ENCODE results near the gene MNAT1. TPM values are rescaled to one million over a fixed set of nuclear protein-coding genes. Genes with fewer than 3 reads are reported as not detected.

The MNAT1 gene
- total RNA-seq, 4 donors from 2014 or later, result 4.4 to 69.7 (median 46.9) TPM

DNA sequence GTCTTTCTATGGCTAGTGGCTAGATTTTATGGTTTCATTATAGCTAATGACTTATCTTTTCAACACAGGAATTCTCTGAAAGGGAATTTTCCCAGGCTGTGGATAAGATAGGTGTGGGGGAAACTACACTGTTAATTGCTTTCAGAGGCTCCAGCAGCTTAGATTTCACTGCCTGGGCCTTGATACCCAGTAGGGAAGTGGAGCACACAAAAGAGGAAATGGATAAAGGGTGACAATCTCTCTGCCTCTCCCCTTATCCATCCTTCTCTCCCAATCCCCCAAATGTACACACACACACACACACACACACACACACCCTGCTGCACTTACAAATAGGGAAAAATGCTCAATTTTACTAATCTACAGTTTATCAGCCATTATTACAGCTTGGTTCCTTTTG, 29.5 kb upstream of the MNAT1 start:
- Histone ChIP-seq H3K27me3 (no peaks in the 10 kb centered on the region), H3K4me3 (no peak overlapping the region), H3K9me3 (peaks cover 0 to 12% of the 10 kb centered on the region in 2 donors), H3K27ac (no peak overlapping the region), H3K4me1 (no peaks in the 10 kb centered on the region), H3K36me3 (no peaks in the 10 kb centered on the region)
- DNase-seq, result no peak
- TF ChIP-seq, protein P1, sequence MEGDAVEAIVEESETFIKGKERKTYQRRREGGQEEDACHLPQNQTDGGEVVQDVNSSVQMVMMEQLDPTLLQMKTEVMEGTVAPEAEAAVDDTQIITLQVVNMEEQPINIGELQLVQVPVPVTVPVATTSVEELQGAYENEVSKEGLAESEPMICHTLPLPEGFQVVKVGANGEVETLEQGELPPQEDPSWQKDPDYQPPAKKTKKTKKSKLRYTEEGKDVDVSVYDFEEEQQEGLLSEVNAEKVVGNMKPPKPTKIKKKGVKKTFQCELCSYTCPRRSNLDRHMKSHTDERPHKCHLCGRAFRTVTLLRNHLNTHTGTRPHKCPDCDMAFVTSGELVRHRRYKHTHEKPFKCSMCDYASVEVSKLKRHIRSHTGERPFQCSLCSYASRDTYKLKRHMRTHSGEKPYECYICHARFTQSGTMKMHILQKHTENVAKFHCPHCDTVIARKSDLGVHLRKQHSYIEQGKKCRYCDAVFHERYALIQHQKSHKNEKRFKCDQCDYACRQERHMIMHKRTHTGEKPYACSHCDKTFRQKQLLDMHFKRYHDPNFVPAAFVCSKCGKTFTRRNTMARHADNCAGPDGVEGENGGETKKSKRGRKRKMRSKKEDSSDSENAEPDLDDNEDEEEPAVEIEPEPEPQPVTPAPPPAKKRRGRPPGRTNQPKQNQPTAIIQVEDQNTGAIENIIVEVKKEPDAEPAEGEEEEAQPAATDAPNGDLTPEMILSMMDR (IDR thresholded peaks at IDR 0.05), result no peak
- intact Hi-C loops (cut with DNase I; ENCODE audit: low total_unique reads), result no loop called here

DNA sequence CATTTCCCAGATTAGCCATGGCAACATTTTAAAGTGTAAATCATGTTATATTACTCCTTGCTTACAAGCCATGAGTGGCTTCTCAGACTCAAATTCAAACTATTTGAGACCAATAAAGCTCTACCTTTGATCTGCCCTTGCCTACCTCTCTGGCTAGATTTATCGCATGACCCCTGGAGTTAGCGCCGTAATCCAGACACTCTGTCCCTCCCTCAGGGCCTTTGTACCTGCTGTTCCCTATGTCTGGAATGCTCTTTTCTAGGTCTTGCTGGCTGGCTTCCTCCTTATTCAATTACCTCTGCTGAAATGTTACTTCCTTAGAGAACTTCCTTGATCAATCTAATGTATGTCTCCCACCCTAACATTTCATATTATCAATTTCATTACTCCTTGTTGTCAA, 26.7 kb upstream of the MNAT1 start:
- Histone ChIP-seq H3K9me3 (no peaks in the 10 kb centered on the region), H3K4me1 (no peaks in the 10 kb centered on the region), H3K36me3 (no peaks in the 10 kb centered on the region), H3K27ac (no peak overlapping the region), H3K4me3 (no peak overlapping the region), H3K27me3 (no peaks in the 10 kb centered on the region)
- TF ChIP-seq, protein P1 (IDR thresholded peaks at IDR 0.05), result no peak
- TF ChIP-seq POLR2A (IDR thresholded peaks at IDR 0.05), result no peak
- intact Hi-C loops (cut with DNase I; ENCODE audit: low total_unique reads), result no loop called here
- DNase-seq, result no peak

DNA sequence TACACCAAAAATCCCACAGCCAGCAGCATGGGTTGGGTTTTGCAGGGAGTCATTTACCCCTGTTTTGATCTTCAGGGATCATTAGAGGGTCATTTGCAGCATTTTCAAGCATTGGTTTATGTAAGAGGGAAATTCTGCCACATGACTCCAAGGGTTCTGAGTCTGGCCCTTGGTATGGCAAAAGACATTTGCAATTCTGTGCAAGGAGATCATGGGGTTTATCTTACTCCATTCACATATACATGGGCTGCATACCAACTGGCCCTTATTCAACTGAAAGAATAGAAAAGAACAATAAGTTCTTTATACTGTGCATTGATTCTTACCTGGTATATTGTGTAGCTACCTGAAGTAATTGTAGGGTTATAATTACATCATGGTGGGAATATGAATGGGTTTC, 24.1 kb upstream of the MNAT1 start:
- no peak overlapping the region for H3K4me3 ChIP-seq
- TF ChIP-seq POLR2A (IDR thresholded peaks at IDR 0.05), result no peak
- TF ChIP-seq, protein P1 (IDR thresholded peaks at IDR 0.05), result no peak
- H3K27ac ChIP-seq, result no peak overlapping the region
- intact Hi-C loops (cut with DNase I; ENCODE audit: low total_unique reads), result no loop called here
- no peaks in the 10 kb centered on the region for H3K9me3 ChIP-seq
- no peaks in the 10 kb centered on the region for H3K27me3 ChIP-seq
- H3K4me1 ChIP-seq, result no peaks in the 10 kb centered on the region
- DNase-seq, result no peak
- H3K36me3 ChIP-seq, result no peaks in the 10 kb centered on the region

DNA sequence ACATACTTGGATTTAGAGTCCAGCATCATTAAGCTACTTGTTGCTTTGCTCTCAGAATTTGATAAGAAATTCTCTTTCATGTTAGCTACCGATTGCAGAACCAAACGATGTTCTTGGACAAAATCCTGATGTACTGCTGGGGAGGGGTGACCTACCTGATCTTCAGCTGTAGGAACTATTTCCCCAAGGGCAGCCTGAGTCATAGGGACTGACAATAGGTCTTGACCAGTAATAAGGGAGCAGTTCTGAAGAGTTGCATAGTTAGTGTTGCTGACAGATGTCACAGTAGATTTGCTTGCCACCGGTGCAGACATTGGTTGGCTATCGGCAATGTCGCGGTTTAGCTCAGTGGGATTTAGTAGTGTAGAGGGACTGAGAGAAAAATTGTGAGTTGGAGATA, 21.0 kb upstream of the MNAT1 start:
- Histone ChIP-seq H3K27me3 (no peaks in the 10 kb centered on the region), H3K4me1 (no peaks in the 10 kb centered on the region), H3K36me3 (no peaks in the 10 kb centered on the region), H3K27ac (no peak overlapping the region), H3K9me3 (no peaks in the 10 kb centered on the region), H3K4me3 (no peak overlapping the region)
- TF ChIP-seq POLR2A (IDR thresholded peaks at IDR 0.05), result no peak
- TF ChIP-seq, protein P1 (IDR thresholded peaks at IDR 0.05), result no peak
- DNase-seq, result no peak
- intact Hi-C loops (cut with DNase I; ENCODE audit: low total_unique reads), result no loop called here

DNA sequence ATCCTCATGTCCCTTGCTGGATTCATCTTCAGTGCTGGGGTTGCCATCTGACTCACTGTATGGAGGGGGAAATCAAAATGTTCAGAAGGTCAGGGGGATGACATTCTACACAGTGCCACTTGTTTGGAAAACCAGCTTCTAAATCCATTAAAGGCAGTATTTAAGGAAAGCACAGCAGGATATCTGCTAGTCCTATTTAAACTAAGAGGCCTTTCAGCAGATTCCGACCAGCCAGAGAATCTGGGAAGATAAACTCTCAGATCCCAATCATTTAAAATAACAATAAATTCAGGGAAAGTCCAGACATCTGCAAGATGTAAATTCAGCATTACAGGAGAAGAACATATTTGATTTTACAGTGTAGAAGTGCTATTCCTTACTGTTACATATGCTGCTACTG, 14.2 kb upstream of the MNAT1 start:
- no peaks in the 10 kb centered on the region for H3K4me1 ChIP-seq

More for the DNA sequence above, 14.2 kb upstream of the MNAT1 start:
- Histone ChIP-seq H3K27me3 (no peaks in the 10 kb centered on the region), H3K36me3 (no peaks in the 10 kb centered on the region), H3K27ac (no peak overlapping the region), H3K9me3 (no peaks in the 10 kb centered on the region), H3K4me3 (no peak overlapping the region)
- TF ChIP-seq POLR2A (IDR thresholded peaks at IDR 0.05), result no peak
- TF ChIP-seq, protein P1 (IDR thresholded peaks at IDR 0.05), result no peak
- no peak for DNase-seq
- intact Hi-C loops (cut with DNase I; ENCODE audit: low total_unique reads), result no loop called here
